ENCODE data around the gene NTM. TPM values are rescaled to one million over a fixed set of nuclear protein-coding genes. Genes with fewer than 3 reads are reported as not detected.

Gene NTM
- total RNA-seq, 2 donors from 2014 or later = 19.1 to 44.7 TPM

DNA sequence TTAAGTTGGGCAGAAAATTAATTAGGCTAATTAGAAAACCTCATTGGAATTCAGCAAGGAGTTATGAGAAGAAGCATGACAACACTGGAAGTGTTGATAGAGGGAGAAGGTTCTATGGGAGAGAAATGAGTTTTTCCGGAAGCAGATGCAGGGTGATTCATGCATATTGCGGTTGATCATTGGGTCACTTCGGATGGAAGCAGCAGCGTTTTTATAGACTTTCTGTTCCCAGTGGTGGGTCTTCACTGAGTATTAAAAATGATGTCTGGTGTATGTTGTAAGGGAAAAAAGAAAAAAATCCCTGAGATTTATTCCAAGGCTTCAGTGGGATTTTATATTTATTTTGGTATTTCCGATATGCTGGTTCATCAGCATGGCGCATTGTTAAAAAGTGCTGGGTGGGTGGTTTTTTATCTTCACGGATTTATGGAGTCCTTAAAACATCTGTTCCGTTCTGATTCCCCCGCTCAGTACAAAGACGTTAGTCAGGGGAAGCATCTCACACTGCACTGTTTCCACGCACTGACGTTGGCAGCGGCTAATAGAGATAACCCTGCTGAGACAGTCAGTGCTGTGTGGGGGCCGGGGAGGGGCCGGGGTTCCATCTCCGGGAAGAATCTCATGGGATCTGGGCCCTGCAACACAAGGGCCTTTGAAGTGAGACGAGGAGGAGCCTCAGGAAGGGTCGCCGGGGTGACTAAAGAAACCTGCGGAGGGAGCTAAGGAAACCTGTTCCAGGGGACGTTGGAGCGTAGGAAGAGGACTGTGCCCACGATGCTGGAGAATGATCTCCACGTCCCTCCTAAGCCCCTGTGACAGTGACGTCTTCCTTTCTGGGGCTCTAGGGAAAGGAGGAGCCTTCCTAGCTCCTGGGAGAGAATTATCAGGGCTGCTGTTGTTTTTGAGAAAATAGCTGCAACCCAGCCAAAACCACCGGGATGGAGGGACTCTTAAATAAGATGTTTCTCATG is 390.0 kb downstream of the NTM start:
- Histone ChIP-seq H3K9me3 (no peaks in the 10 kb centered on the region), H3K4me1 (no peaks in the 10 kb centered on the region), H3K27me3 (no peaks in the 10 kb centered on the region), H3K36me3 (no peaks in the 10 kb centered on the region), H3K4me3 (peak overlapping the region in 1 of 2 donors; percentile 5), H3K27ac (no peak overlapping the region)
- TF ChIP-seq, protein P1, sequence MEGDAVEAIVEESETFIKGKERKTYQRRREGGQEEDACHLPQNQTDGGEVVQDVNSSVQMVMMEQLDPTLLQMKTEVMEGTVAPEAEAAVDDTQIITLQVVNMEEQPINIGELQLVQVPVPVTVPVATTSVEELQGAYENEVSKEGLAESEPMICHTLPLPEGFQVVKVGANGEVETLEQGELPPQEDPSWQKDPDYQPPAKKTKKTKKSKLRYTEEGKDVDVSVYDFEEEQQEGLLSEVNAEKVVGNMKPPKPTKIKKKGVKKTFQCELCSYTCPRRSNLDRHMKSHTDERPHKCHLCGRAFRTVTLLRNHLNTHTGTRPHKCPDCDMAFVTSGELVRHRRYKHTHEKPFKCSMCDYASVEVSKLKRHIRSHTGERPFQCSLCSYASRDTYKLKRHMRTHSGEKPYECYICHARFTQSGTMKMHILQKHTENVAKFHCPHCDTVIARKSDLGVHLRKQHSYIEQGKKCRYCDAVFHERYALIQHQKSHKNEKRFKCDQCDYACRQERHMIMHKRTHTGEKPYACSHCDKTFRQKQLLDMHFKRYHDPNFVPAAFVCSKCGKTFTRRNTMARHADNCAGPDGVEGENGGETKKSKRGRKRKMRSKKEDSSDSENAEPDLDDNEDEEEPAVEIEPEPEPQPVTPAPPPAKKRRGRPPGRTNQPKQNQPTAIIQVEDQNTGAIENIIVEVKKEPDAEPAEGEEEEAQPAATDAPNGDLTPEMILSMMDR (IDR thresholded peaks at IDR 0.05) = no peak
- no peak for DNase-seq (ENCODE audit: low spot score)

DNA sequence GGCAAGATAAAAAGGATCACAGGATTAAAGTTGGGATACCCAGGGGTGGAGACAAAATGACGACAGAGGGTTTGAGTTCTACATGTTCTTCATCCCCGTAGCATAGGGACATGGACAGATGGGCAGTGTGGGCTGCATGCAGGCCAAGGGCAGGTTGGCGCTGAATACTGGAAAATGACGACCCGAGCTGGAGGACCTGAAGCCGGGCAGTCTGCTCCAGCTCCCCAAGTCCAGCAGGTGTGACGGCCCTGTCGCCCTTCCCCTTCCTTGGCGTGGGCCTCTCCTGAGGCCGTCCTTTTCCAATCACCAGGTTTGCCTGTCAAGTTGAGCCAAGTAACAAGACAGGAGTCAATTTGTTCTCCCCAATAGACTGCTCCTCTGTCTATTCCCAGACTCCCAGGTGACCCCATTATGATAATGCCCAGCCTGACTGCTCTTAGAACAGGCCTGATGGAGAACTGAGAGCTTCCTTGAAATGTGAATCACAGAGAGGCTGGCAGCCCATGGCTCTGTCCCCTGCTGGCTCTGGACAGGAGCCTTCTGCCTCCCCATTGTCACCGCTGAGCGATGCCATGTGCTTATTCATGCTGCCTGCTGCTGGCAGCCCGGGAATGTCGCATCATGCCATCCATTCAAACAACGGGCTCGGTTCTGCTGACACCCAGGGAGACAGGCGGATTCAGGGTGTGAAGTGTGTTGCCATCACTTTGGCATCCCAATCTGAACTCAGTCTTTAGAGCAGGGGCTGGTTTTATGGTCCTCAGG is 392.1 kb downstream of the NTM start:
- H3K9me3 ChIP-seq = no peaks in the 10 kb centered on the region
- H3K4me1 ChIP-seq = no peaks in the 10 kb centered on the region
- H3K36me3 ChIP-seq = no peaks in the 10 kb centered on the region
- TF ChIP-seq, protein P1 (IDR thresholded peaks at IDR 0.05) = no peak
- no peak overlapping the region for H3K4me3 ChIP-seq
- H3K27ac ChIP-seq = no peak overlapping the region
- no peak for DNase-seq (ENCODE audit: low spot score)
- no peaks in the 10 kb centered on the region for H3K27me3 ChIP-seq

DNA sequence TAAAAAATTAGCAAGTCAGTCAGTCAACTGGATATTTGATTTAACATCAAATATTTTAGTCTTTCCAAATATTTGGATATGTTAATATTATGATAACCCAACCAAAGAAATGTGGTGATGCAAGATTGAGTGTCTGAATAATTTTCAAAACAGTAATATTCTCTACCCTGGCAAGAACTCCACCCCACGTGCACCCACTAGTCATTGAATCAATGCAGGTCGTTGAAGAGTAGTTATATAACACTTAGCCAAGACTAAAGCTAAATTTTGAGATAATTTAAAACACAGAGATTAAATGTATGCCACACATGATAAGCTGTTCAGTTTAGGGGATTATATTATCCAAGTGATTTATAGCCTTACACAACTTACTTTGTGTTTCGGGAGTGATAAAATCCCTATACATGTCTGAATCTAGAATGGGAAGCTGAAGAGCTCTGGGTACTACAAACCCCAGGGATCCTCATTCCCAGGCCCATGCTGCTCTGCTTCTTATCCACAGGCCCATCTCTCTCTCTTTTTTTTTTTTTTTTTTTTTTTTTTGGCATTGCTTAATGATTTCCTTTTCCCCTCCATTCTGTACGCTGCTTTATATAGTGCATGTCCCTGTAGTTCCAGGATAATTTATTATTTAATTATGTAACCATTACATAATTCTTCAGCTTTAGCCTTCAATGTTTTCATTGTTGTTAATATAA is 392.9 kb downstream of the NTM start:
- Histone ChIP-seq H3K9me3 (no peaks in the 10 kb centered on the region), H3K27ac (no peak overlapping the region), H3K4me1 (no peaks in the 10 kb centered on the region), H3K36me3 (no peaks in the 10 kb centered on the region), H3K27me3 (no peaks in the 10 kb centered on the region), H3K4me3 (no peak overlapping the region)
- TF ChIP-seq, protein P1 (IDR thresholded peaks at IDR 0.05) = no peak
- no peak for DNase-seq (ENCODE audit: low spot score)

DNA sequence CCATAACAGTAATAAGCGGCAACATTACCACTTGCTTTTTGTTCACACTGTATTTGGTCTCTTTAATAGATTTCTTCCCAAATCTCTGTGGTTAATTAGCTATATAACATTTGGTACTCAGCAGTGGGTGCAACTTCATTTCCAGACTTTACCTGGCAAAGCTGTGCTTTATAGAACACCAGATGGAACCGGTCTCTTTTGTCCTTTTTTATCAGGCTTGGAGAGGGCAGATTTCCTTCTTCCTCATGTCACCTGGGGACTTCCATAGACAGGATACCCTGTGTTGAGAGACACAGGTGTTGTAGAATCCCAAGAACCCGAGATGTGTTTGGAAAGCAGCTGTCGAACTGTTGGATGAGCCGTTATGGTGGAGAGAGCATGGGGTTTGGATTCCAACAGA is 393.7 kb downstream of the NTM start:
- H3K27me3 ChIP-seq = no peaks in the 10 kb centered on the region
- H3K4me1 ChIP-seq = no peaks in the 10 kb centered on the region
- H3K36me3 ChIP-seq = no peaks in the 10 kb centered on the region
- TF ChIP-seq, protein P1 (IDR thresholded peaks at IDR 0.05) = no peak
- no peaks in the 10 kb centered on the region for H3K9me3 ChIP-seq
- no peak for DNase-seq (ENCODE audit: low spot score)
- H3K27ac ChIP-seq = no peak overlapping the region
- H3K4me3 ChIP-seq = no peak overlapping the region

DNA sequence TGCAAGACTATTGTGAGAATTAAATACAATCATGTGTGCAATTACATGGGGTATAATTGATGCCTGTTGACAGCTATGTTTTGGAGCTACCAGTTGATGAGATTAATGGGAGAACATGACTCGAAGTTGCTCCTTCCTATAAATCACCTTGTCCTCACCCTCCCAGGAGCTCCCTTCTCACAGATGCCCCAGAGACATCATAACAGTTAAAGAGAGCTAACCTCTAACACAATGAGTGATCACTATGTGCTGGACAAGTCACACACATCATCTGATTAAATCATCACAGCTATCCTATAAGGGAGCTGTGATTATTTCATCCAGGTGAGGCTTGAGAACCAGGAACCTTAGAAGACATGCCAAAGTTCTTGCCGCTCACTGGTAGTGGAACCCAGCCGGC is 394.2 kb downstream of the NTM start:
- Histone ChIP-seq H3K9me3 (no peaks in the 10 kb centered on the region), H3K36me3 (no peaks in the 10 kb centered on the region), H3K4me1 (no peaks in the 10 kb centered on the region), H3K4me3 (no peak overlapping the region), H3K27me3 (no peaks in the 10 kb centered on the region), H3K27ac (no peak overlapping the region)
- DNase-seq (ENCODE audit: low spot score) = no peak
- TF ChIP-seq, protein P1 (IDR thresholded peaks at IDR 0.05) = no peak
